ENCODE data around the gene KRTAP4-9. TPM values are rescaled to one million over a fixed set of nuclear protein-coding genes. Genes with fewer than 3 reads are reported as not detected.
"Not testable (repeated sequence)": the region's sequence is repeated elsewhere in the genome, so short reads cannot be mapped to it uniquely, and the experiment has no call there.

KRTAP4-9 gene
- polyA plus RNA-seq (2013, experiment 1 of 2; ENCODE audit: insufficient read length) = not detected
- not detected for polyA plus RNA-seq (2013, experiment 2 of 2; ENCODE audit: insufficient read length)

GRCh38 chr17:41105347-41105746, at the start of gene KRTAP4-9:
Gene KRTAP4-9 (plus strand): TSS chr17:41105389. CDS start chr17:41105389, 0 bp downstream.
- DNase-seq = not testable (repeated sequence)

GRCh38 chr17:41057547-41057946, 47.6 kb upstream of the KRTAP4-9 start:
- DNase-seq = no peak

- no peak for DNase-seq
These were observed 46.4 kb upstream of the KRTAP4-9 start for GRCh38 chr17:41058741-41059140.

GRCh38 chr17:41059276-41060051, 45.7 kb upstream of the KRTAP4-9 start:
- DNase-seq = peak; percentile 97

- peak; percentile 99 for DNase-seq
These were observed 45.1 kb upstream of the KRTAP4-9 start, which contains the start of gene KRTAP2-3 for GRCh38 chr17:41060052-41060604. Gene KRTAP2-3 (minus strand): TSS chr17:41060114. CDS start chr17:41060050, 64 bp downstream.

DNA sequence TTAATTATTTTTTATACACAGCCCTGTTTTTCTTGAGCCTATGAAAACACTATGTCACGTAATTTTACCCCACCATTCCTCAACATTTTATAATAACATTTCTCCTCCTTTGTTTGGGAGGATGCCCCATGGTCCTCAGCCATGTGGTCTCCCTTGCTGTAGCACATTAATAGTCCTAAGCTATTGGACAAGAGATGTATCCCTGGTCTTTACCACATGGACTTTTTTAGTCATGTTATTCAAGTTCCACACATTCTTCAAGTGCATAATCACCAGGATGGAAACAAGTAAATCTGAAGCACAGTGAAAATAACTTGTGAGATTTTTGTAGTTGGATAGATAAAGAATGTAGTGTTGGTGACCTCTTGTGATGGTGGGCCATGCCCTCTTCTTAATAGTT, 43.2 kb upstream of the KRTAP4-9 start:
- peak; percentile 99 for DNase-seq

DNA sequence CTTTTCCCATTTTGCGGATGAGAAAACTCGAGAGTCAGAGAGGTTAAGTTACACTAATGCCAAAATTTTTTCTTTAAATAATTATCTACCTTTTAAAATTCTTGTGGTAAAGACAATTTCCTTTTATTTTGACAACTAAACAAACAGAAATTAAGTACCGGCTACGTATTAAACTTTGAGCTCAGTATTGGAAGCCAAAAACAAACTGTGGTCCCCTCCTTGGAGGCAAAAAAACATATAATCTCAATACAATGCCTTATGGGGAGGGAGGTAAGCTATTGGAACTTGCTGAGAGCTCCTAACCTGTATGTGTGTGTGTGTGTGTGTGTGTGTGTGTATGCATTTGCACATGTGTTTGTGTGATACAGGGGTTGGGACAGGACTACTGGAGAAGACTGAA, 41.7 kb upstream of the KRTAP4-9 start:
- DNase-seq = no peak

GRCh38 chr17:41064301-41064700, 40.9 kb upstream of the KRTAP4-9 start:
- no peak for DNase-seq

GRCh38 chr17:41065016-41065689, 40.0 kb upstream of the KRTAP4-9 start:
- DNase-seq = not testable (repeated sequence)

DNA sequence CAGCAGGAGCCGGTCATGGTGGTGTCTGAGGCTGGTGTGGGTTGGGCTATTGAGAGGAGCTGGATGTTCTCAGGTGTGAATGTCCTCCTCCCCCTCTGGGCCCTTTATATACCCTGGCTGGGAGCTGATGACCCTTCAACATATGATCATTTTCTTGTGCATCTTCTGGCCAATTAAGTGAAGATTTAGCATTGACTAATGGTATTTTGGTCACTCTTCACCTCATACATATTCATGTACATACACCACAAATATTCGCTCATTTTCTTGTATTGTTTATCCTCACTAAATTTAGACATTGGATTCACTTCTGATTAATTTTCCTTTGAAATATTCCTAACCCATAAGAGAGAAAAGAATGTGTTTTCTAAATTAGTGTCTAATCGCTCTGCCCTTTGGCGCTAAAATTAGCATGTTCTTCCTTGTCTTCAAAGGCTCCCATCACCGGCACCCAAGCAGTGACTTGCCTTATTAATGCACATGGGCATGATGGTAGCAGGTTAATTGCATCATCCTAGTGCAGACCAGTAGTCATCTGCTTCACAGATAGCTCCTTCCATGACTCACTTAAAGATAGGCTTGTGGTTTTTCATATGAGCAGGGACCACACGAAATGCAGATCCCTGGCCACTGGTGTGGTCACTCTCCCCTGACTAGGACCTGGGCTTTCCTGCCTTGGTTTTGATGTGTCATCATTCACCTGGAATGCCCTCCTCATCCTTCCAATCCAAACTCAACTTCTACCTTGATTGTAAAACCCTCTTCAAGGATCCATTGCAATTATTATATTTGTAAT, 39.2 kb upstream of the KRTAP4-9 start, which contains the start of gene KRTAP2-4:
TSS of gene KRTAP2-4 (minus strand) at position 51 of the 796 bp plus-strand sequence. CDS start at position 17, 34 bp downstream.
- DNase-seq = peak; percentile 91

DNA sequence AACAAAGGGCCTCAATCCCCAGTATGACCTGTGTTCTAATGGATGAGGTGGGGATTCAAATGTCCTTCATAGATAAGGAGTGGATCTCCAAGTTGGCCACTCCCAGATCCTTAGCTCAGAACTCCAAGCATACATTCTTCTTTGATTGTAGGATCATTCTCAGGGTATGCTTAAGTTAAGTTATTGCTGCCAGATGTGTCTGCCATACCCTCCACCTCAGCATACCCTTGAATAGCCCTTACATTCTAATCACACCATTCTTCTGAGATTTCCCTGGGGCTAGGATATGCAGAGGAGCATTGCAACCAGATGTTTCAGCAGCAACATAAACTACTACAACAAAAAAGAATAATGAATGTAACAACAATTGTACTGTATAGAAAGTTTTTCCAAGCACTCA, 37.9 kb upstream of the KRTAP4-9 start:
- DNase-seq = peak; percentile 47

- DNase-seq = no peak
These were observed 36.2 kb upstream of the KRTAP4-9 start for GRCh38 chr17:41069031-41069430.

DNA sequence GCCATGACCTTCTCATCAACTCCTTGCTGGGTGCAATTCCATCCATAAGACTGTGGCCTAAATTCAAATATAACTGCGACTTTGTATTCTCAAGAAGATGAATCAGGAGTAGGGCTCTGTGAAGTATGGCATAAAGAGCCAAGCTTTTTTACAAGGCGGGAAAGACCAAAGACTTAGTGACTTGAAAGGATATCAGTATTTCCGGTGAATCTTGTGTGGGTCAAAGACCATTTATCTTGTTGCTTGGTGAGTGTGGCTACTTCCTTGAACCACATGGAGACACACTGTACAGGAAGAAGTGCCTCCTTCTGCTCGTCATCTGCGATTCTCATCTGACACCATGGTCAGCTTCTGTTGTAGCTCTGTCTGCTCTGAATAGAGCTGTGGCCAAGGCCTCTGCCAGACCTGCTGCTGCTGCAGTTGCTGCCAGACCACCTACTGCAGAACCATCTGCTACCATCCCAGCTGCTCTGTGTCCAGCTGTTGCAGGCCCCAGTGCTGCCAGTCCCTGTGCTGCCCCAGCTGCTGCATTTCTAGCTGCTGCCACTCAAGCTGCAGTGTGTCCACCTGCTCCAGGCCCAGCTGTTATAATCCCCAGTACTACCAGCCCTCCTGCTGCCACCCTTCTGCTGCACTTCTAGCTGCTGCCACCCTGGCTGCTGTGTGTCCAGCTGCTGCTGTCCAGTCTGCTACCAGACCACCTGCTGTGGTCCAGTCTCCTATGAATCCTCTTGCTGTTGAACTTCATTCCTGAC, 33.4 kb upstream of the KRTAP4-9 start:
- DNase-seq = no peak

- no peak for DNase-seq
These were observed 31.5 kb upstream of the KRTAP4-9 start for GRCh38 chr17:41073676-41074075.

- no peak for DNase-seq
These were observed 28.4 kb upstream of the KRTAP4-9 start for GRCh38 chr17:41076788-41077187.

GRCh38 chr17:41082626-41083025, 22.6 kb upstream of the KRTAP4-9 start:
- no peak for DNase-seq

- DNase-seq = peak; percentile 86
These were observed 21.8 kb upstream of the KRTAP4-9 start for GRCh38 chr17:41083427-41083826.

DNA sequence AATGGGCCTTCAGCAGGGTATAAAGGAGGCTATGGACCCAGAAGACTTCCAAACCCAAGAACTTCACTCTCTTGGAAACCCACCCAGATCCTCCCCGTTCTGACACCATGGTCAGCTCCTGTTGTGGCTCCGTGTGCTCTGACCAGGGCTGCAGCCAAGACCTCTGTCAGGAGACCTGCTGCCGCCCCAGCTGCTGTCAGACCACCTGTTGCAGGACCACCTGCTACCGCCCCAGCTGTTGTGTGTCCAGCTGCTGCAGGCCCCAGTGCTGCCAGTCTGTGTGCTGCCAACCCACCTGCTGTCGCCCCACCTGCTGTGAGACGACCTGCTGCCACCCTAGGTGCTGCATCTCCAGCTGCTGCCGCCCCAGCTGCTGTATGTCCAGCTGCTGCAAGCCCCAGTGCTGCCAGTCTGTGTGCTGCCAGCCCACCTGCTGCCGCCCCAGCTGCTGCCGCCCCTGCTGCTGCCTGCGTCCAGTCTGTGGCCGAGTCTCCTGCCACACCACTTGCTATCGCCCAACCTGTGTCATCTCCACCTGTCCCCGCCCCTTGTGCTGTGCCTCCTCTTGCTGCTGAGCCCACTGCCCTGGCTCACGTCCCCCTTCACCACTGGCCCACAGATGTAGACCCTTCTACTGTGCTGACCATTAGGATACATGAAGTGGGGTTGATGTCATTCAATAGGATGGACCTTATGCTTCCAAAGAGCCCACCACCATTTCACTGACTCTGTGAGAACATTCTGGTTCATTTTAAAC, 20.9 kb upstream of the KRTAP4-9 start, which contains the start of gene KRTAP4-7:
TSS of gene KRTAP4-7 (plus strand) at position 51 of the 757 bp plus-strand sequence. CDS start at position 108, 57 bp downstream.
- not testable (repeated sequence) for DNase-seq

GRCh38 chr17:41088760-41089352, 16.3 kb upstream of the KRTAP4-9 start:
- not testable (repeated sequence) for DNase-seq

- no peak for DNase-seq
These were observed 9.1 kb upstream of the KRTAP4-9 start for GRCh38 chr17:41096055-41096454.
